ENCODE data around the gene RNF19B.
"Not testable (repeated sequence)": the region's sequence is repeated elsewhere in the genome, so short reads cannot be mapped to it uniquely, and the experiment has no call there.

RNF19B gene

DNA sequence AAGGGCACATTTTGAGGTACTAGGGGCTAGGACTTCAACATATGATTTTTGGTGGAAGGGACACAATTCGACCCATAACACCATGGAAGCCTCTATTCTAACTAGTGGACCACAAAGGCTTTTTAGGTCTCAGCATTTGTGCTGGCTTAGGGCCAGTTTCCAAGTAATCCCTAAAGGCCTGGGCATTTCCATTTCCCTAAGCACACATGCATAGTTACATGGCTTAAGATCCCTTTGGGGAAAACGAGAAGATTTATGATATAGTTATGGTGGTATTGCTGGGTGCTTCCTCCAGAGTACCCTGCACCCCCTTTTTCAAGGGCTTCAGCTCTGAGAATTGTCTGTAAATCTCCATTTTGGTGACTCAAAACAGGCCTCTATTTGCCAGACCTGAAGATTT is 35.2 kb downstream of the RNF19B start:
- no peak for DNase-seq

DNA sequence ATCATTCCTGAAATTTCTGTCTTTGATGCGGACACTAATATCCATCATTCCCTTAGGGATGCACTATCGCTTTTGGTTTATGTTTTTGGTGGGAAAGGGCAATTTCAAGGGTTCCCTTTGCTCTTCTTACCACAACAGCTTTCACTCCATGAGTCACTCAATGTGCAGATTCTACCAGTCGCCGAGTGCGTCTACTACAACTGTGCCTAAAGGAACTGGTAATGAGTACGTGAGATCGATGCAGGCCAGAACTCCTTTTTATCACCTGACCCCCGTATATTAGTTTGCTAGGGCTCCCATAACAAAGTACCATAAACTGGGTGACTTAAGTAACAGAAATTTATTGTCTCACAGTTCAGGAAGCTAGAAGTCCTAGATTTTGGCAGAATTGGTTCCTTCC is 35.9 kb downstream of the RNF19B start:
- DNase-seq = no peak

- DNase-seq = no peak
Observed at GRCh38 chr1:32928285-32928684, 36.3 kb downstream of the RNF19B start.

DNA sequence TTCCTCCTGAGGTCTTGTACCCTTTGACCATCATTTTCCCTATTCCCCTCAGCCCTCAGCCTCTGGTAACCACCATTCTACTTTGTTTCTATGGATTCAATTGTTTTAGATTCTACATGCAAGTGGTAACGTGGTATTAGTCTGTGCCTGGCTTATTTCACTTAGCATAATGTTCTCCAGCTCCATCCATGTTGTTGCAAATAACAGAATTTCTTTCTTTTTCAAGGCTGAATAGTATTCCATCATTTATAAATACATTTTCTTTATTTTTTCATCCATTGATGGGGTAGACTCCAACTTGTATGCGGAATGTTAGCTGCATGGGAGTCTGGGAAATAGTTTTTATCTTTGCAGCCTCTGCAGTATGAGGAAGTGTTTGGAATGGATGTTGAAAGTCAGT is 37.2 kb downstream of the RNF19B start:
- no peak for DNase-seq

GRCh38 chr1:32926562-32926961 is 38.0 kb downstream of the RNF19B start:
- no peak for DNase-seq

GRCh38 chr1:32925403-32926162 is 39.0 kb downstream of the RNF19B start:
- DNase-seq = no peak

DNA sequence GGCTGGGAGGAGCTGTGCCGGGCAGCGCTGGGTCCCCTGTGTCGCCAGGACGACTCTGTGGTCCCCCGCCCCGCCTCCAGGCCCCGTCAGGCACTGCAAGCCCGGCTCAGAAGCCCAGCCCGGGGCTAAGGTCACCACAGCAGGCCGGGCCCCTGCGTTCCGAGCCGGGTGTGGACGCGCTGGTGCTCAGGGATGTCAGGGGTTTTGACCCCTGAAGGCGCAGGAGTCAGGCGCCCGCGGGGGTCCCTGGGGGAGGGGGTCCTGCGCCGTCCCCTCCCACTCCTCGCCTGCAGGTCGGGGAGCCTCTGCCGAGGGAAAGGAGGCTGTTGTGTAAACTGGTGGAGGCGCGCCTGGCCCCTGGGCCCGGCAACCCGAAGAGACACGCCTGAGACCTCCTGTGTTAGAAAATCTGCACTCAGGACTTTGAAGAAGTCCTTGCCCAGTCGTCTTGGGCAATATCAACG is 39.7 kb downstream of the RNF19B start:
- no peak for DNase-seq

DNA sequence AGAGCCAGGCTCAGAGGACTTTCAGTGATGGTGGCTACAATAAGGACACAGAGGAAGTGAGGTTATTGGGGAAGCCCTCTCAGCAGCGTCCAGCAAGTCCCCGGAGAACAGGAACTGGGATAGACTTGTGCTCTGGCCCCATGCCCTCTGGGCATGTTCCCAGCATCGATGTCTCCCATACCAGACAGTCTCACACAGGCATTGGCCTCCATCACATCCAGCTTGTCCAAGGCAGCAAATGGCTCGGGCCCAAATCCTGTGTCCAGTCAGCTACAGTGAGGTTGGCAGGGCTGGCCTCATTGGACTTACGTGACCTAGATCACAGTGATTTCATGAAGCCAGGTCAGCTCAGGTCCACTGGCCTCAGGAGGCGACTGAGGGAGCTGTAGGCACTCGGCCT is 43.8 kb downstream of the RNF19B start:
- no peak for DNase-seq

DNA sequence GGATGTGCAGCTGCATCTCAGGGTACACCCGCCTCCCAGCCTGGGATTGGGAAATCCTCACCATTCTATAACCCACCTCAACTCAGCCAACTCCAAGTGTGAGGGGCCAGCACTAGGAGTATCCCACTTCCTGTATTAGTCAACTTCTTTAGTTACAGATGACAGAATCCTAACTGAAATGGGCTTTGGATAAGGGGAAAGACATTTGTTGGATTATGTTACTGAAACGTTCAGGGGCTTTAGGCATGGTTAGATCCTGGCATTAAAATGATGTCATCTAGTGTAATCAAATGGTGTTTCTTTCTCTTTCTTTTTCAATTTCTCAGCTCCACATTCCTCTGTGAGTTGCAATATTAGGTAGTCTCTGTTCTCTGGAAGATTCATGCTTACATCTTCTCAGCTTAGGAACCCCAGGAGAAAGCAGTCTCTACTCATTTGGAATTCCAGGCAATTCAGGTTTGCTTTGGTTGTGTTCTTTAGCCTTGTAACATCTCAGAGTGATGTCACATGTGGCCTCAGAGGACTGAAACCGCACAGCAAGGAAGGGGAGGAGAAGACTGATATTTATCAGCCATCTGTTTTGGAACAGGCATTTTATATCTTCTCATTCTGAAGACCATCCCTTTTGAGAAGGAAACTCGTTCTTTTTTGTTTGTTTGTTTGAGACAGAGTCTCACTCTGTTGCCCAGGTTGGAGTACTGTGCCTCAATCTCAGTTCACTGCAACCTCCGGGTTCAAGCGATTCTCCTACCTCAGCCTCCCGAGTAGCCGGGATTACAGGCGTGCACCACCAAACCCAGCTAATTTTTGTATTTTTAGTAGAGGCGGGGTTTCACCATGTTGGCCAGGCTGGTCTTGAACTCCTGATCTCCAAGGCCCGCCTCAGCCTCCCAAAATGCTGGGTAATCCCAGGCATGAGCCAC is 44.5 kb downstream of the RNF19B start:
- no peak for DNase-seq

GRCh38 chr1:32918179-32918578 is 46.4 kb downstream of the RNF19B start:
- no peak for DNase-seq

- DNase-seq = no peak
Observed at GRCh38 chr1:32917521-32917920, 47.1 kb downstream of the RNF19B start.

GRCh38 chr1:32915766-32916706 is 48.6 kb downstream of the RNF19B start:
- DNase-seq = no peak

DNA sequence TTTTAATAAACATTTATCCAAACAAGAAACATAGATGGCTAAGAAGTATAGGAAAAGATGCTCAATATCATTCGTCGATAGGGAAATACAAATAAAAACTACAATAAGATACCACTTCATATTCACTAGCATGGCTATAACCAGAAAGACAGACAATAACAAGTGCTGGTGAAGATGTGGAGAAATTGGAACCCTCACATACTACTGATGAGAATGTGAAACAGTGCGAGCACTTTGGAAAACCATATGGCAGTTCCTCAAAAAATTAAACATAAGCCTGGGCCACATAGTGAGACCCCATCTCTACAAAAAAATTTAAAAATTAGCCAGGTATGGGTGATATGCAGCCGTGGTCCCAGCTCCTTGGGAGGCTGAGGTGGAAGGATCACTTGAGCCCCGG is 54.3 kb downstream of the RNF19B start:
- DNase-seq = no peak

DNA sequence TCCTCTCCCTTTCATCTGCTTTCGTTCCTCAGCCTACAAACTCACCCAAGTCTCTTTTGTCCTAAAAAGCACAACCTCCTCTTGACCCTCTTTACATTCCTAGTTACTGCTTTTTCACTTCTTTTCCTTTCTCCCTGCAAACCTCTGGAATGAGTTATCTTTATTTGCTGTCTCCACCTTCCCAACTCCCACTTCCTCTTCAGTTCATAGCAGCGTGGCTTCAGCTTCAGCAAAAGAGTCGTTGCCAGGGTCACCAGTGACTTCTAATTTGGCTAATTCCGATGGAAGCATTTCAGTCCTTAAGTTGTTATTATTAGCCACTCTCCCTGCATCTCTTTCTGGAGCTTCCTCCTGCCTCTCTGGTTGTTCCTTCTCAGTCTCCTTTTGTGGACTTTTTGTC is 57.2 kb downstream of the RNF19B start:
- no peak for DNase-seq

GRCh38 chr1:32906654-32907053 is 58.0 kb downstream of the RNF19B start:
- no peak for DNase-seq

DNA sequence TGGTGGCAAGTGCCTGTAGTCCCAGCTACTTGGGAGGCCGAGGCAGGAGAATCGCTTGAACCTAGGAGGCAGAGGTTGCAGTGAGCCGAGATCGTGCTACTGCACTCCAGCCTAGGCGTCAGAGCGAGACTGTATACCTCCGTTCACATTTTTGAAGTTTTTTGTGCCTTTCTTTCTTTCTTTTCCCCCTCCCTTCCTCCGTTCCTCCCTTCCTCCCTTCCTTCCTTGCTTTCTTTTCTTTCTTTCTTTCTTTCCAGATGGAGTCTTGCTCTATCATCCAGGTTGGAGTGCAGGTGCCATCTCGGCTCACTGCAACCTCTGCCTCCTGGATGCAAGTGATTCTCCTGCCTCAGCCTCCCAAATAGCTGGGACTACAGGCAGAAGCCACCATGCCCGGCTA is 59.0 kb downstream of the RNF19B start:
- not testable (repeated sequence) for DNase-seq

DNA sequence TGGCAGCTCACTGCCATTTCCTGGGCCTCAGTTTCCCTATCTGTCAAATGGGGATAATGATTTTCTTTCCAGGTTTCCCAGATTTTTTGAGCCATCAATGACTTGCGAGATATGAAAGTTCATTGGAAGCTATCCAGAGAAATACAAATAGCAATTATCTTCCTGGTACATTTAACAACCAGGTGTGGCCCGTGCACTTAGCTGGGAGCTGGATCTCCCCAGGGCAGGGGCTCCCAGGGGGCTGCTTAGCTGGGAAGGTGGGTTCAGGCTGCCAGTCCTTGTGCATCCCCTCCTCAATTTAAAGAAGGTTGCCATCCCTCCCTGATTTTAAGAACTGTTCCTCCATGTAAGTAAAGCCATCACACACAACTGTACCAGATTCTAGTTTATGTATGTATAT is 59.8 kb downstream of the RNF19B start:
- no peak for DNase-seq

GRCh38 chr1:32903991-32904785 is 60.4 kb downstream of the RNF19B start:
- no peak for DNase-seq

DNA sequence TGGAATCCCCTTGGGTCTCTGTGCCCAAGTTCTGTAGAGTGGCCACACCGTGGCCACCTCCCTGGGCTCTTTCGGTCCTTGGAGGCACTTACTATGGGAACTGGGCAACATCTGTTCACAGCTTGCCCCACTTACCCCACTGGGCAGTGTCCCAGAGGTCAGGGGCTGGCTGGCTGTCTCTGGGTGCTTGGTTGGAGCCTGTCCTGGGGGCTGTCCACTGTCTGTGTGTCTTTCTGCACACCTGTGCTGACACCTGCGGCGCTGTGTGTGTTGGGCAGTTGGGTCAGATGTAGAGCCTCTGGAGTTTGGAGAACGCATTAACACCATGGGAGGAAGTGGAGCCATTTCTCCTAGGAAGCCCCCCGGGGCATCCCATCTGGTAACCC is 62.1 kb downstream of the RNF19B start:
- DNase-seq = no peak

GRCh38 chr1:32901823-32902534 is 62.6 kb downstream of the RNF19B start:
- no peak for DNase-seq
